Measurements from ENCODE around the gene KIRREL3.

The KIRREL3 gene

DNA sequence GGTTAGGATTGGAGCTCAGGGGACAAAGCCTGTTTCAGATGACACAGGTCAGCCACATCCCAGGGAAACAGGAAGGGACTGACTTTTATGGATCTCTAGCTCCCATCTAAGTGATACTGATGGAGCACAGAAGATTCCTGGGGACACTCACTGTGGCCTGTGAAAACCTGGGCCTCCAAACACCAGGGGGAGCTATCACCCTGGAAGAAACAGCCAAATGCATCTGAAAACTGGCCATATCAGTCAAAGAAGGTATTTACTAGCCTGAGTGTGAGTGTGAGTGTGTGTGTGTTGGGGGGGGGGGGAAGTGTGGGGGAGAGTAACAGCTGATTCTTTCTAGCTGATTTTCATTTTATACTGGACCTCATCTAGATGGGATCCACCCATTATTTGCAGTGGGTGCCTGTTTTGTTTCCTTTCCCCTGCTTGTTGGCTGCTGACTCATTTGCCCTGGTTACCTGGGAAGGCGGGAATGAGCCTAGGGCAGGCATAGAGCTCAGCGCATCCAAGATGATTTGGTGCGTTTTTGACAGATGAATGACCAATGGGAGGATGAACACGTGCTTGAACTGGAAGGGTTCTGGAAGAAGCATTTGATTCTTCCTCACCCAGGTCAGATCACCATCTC is 284.0 kb downstream of the KIRREL3 start:
- peak in 1 of 2 donors; percentile 7 for DNase-seq (ENCODE audit: low read depth in 1 of 2, low spot score in 1 of 2)

DNA sequence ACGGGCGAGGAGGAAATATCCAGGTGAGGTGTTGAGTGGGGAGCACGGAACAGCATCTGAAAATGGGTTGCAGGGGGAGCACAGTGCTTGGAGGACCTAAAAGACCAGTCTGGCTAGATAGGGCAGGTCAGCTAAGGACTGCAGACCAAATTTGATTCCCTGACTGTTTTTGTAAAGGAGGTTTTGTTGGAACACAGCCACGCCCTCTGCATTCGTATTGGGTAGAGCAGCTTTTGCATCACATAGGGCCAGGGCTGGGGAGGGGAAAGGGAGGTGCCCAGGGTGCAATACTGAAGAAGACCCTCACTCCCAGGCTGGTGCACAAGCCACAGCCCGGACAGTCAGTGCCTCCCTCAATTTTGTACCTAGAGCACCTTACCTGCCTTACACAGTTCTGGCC is 286.8 kb downstream of the KIRREL3 start:
- no peak for DNase-seq (ENCODE audit: low read depth in 1 of 2, low spot score in 1 of 2)

DNA sequence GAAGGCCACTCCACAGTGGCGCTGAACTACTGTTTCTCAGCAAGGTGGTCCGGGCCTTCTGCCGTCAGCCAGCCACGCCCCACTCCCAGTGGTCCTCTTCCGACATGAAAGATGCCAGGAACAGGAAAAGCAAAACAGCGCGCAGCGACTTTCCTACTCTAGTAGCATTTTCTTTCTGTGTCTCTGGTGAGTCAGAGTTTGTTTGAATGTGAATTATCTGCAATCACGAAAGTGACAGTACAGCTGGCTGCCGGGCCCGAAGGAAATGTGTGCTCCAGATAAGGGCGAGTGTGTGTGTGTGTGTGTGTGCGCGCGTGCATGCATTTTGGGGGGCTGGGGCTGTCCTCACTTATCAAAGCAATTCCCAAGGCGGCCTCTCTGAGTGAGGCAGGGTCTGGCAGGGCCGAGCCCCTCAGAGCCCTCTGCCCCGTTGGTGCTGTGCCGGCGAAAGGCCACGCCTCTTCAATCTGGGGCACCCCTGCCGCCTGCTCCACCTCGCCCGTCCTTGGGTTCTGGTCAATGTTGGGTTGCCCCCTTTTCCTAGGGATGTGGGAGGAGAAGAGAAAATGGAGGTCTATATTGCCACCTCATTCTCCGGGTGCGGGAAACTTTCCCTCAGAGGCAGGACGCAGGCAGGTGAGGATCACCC is 288.5 kb downstream of the KIRREL3 start:
- DNase-seq (ENCODE audit: low read depth in 1 of 2, low spot score in 1 of 2), result no peak

DNA sequence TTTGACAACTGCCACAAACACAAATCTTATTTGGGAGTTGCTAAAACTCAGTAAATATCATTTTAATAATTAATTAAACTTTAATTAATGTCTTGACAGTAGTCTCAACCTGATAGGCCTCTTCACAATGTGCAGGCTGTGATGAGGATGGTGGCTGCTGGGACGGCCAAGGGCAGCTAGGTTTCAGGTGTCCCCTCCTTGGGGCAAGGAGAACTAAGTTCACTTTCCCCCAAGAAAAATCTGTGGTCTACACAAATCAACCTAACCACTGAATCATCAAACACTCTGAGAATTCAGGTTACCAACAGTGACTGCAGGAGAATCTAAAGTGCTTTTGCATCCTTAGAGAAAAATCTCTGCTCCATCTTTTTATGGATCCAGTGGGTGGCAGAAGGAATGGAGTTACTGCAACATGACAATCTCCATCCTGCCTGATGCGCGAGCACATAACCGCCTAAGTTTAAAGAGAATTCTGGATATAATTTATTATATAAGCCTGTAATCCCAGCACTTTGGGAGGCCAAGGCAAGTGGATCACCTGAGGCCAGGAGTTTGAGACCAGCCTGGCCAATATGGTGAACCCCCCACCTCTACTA is 289.7 kb downstream of the KIRREL3 start:
- no peak for DNase-seq (ENCODE audit: low read depth in 1 of 2, low spot score in 1 of 2)

DNA sequence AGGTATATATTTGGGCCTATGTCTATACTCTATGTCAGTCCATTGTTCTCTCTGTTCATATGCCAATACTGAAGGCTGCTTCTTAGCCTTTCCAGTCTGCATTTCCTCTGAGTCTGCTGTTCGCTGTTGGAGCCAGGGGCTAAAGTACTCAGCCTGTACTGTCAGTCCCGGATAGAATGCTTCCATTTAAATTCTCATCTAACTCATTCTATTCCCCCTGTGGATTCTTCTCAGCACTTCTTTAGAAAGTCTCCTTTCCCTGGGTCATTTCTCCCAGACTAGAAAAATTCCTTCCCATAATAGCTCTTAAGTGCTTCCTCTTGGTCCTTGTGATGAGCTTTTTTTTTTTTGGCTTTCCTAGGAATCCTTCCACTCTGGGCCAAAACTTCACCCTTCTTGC is 293.1 kb downstream of the KIRREL3 start:
- no peak for DNase-seq (ENCODE audit: low read depth in 1 of 2, low spot score in 1 of 2)

DNA sequence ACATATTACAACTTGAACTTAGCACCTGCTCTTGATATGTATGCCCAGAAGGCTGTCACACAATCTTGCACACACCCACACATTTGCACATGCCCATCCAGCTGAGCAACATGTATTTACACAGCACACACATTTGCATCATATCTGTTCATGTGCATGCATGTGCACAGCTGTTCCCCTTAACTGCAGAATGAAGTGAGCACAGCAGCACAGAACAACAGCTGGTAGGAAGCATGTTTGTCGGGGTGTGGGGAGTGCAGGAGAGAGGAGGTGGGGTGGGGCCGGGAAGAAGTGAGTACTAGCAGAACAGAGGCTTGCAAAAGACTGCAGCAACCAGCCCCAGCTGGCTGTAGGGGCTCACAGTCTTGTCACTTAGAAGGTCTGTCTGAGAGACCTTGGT is 296.5 kb downstream of the KIRREL3 start:
- DNase-seq (ENCODE audit: low read depth in 1 of 2, low spot score in 1 of 2), result no peak

DNA sequence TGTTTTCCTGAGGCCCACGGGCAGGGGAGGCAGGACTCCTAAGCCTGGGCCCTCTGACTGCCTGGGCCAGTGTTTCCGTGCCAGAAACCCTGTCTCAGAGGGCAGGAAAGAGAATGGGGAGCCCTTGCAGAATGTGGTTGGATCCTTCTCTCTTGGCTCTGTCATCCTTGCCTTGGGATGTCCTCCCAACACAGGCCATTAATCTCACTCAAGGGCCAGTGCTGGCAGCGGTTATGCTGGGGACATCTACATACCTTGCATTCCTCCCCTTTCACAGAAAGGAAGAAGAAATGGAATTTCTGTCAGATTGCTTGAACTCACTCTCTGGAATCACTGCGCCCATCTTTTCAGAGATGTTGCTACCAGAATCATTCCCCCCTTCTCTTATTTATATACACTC is 296.9 kb downstream of the KIRREL3 start:
- no peak for DNase-seq (ENCODE audit: low read depth in 1 of 2, low spot score in 1 of 2)

DNA sequence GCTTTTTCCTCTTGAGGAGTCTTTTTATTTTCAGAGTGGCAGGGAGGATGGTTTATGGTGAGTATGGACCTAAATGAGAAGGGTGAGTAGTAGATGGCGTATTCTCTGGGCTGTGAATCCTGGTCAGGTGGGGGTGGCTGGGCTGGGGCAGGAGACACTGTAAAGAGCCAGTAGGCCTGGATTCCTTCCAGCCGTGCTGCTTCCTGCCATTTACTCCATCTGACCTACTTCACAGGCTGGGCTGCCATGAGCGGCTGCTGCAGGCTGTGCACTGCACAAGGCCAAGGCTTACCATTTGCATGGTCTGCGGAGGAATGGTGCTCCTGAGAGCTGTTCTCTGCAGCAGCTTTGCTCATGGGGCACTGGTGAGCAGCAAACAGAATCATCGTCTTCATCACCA is 297.6 kb downstream of the KIRREL3 start:
- no peak for DNase-seq (ENCODE audit: low read depth in 1 of 2, low spot score in 1 of 2)

DNA sequence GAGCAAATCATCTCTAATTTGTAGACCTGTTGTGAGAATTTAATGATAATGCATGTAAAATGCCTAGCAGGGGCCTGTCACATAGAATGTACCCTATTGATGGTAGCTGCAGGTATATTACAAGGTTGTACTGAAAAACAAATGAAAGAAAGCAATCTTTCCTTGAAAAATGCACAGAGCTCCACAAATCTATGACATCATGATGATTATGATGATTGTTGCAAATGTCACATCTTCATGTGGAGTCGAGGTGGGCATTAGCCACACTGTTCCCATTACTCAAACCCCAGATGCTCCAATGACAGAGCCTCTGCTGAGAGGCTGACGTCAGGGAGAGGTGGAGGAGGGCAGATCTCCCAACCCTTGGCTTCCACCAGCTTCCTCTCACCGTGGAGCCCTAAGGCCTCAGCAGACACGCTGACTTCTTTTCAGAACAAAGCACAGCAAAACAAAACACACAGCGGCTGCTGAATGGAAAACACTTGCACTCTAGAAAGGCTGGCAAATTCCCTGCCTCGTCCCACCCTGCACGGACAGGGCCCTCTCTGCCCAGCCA is 298.3 kb downstream of the KIRREL3 start:
- DNase-seq (ENCODE audit: low read depth in 1 of 2, low spot score in 1 of 2), result no peak

DNA sequence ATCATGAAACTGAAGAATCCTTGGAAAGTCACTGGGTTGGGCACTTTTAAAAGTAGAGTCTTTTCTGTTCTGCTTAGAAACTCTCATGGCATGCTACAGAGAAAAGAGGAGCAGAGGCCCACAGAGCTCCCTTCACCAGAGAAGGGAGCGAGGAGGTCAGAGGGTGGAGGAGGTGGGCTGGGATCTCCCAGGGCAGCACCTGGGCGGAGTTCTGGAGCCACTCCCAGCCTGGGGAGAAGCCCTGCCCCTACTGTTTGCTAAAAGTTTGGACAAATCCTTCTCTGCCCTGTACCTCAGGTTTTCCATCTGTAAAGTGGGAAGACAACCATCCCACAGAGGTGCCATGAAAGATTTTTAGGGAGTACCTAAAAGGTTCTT is 299.1 kb downstream of the KIRREL3 start:
- no peak for DNase-seq (ENCODE audit: low read depth in 1 of 2, low spot score in 1 of 2)

DNA sequence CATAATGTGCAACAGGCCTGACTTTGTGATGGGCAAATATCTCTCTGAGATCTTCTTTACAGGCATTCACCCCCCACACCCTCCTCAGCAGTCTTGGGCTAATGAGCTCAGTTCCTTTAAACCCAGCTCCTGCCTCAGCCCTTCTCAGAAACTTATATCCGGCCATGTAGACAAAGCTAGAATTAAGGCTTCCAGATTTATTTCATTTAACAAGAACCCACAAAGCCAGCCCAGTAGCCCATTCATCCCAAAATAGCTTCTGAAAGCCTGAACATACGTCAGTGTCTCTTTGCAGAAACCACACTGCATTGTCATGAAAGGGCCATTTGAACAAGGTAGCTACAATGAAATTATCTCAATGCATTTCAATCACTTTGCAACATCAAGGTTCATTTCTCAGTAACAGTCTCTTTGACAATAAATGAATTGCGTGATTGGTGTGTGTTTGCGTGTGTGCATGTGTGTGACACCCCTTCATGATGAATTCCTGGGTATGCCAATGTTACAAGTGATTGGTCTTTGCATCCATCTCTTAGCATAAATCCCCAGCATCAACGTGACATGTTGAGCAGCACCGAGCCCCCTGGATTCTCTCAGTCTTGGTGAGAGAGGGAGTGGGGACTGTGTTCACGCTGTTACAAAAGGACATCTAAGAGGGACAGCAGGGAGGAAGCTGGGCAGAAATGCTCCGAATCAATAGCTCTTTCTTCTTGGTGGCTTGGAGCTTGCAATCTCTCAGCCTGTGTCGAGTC is 299.6 kb downstream of the KIRREL3 start:
- DNase-seq (ENCODE audit: low read depth in 1 of 2, low spot score in 1 of 2), result no peak

DNA sequence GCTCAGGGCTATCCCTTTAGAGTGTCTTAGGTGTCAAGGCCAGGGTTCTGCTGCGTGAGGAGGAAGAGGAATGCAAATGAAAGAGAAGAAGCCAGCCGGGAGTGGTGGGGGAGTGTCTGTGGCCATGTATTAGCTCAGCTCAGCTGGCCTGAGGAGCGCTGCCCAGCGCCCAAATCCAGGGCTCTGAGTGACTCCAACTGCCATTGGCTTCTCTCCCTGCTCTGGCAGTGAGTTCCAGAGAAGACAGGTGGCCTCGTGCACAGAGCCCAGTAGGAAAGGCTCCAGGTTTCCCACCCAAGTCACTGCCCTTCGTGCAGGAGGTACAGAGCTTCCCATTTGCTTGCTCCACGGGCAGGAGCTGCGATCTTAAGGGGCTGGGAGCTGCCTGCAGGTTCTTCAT is 302.0 kb downstream of the KIRREL3 start:
- no peak for DNase-seq (ENCODE audit: low read depth in 1 of 2, low spot score in 1 of 2)

DNA sequence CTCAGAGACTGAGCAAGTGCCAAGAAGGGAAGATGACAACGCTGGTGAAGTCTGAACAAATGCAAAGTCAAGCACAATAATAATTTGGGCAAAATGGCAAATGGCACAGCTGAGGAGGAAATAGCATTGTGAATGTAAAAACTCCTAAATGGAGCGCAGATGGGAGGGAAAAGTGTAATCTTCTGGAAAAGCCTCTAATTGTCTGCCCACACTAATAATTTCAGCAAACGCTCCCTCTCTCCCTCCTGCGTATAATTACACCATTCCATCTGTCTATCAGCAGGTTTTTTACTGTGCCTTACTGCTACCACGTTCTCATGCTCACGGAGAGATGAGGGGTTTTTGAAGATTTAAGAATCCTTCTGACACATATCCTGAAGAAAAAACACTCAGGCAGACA is 302.6 kb downstream of the KIRREL3 start:
- no peak for DNase-seq (ENCODE audit: low read depth in 1 of 2, low spot score in 1 of 2)

DNA sequence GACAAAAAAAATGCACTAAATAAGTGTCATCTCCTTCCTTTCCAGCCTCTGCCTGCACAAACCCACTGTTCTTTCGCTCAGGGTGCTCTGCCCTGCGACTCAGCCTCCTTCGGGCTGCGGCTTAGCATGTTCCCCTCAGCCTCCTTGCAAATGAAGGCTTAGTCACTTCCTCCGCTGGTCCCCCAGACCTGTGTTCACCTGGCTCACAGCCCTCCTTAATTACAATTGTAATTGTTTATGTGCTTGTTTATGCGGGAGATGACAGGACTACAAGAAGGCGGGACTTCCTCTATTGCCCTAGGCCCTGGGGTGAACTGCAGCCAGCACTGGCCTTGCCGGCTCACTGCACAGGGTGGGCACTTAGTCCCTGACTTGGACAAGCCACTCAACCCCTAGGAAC is 303.6 kb downstream of the KIRREL3 start:
- no peak for DNase-seq (ENCODE audit: low read depth in 1 of 2, low spot score in 1 of 2)

DNA sequence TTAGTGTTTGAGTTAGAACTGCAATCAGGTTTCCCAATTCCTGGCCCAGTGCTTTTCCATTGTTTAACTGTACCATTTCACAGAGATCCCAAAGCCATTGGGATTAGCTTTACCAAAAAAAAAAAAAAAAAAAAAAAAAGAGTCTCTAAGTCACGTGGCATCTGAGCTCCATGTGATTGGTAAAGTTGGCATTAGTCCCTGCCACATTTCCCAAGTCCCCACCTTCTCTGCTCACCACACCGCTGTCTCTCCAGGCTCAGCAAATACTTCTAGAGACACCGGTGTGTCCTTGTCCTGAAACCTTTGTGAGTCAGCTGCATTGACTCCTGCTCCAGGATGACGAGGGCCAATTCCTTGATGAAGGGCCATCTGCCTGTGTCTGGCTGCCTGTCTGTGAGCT is 305.3 kb downstream of the KIRREL3 start:
- DNase-seq (ENCODE audit: low read depth in 1 of 2, low spot score in 1 of 2), result no peak

DNA sequence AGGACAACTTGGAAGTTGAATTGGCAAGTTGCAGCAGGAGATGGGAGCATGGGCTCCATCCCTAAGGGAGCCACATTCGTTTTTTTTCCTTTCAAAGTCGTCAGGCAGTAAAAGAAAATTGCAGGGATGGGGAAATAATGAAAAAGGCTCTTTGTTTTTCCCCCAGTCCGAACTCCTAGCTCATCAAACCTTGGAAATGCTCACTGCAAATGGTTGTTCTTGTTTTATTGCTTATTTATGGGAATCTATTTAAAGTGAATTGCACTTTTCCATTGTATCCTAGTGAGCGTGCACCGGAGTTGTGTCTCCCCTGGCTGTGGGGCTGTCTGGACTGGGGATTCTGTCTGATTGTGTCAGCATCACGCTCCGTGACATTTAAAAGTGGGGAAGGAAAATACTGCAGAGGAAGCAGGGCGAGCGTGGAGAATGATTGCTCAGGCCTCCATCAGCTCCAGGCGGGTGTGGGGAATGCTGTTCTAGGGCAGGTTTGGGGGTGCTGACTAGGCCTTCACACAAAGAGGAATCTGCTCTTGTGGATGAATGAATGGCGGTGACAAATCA is 306.4 kb downstream of the KIRREL3 start:
- DNase-seq (ENCODE audit: low read depth in 1 of 2, low spot score in 1 of 2), result no peak

DNA sequence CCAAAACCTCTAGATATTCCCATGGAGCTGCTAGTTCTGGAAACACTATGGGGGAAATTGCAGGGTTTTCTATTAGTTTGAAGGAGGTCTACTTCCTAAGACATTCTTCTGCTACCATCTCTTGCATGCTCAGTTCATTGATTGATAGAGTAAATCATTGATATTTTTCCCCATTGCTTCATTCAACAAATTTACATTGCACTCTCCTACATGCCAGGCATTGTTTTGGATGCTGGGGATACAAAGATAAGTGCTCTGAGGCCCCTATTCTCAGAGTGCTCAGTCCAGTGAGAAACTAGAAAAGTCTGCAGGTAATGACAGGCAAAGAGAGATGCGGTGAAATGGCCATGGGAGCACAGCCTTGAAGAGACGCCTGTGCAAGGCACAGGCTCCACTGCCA is 313.1 kb downstream of the KIRREL3 start:
- DNase-seq (ENCODE audit: low read depth in 1 of 2, low spot score in 1 of 2), result no peak

DNA sequence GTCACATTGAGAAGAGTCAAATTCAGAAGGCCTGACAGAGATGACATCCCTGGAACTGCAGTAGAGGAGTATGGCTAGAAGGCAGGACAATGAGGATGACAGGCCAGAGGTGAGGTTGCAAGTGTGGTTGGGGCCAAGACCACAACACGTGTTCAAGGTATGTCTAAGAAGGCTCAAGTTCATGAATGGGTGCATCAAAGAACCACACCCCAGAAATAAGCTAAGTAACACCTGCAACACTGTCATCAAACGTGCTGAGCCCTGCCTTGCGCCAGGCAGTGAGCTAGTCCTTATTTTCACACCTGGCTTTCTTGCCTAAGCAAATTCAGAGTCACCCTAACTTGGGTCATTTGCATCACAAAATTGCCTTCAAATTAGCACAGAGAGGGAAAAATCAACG is 313.6 kb downstream of the KIRREL3 start:
- DNase-seq (ENCODE audit: low read depth in 1 of 2, low spot score in 1 of 2), result no peak

DNA sequence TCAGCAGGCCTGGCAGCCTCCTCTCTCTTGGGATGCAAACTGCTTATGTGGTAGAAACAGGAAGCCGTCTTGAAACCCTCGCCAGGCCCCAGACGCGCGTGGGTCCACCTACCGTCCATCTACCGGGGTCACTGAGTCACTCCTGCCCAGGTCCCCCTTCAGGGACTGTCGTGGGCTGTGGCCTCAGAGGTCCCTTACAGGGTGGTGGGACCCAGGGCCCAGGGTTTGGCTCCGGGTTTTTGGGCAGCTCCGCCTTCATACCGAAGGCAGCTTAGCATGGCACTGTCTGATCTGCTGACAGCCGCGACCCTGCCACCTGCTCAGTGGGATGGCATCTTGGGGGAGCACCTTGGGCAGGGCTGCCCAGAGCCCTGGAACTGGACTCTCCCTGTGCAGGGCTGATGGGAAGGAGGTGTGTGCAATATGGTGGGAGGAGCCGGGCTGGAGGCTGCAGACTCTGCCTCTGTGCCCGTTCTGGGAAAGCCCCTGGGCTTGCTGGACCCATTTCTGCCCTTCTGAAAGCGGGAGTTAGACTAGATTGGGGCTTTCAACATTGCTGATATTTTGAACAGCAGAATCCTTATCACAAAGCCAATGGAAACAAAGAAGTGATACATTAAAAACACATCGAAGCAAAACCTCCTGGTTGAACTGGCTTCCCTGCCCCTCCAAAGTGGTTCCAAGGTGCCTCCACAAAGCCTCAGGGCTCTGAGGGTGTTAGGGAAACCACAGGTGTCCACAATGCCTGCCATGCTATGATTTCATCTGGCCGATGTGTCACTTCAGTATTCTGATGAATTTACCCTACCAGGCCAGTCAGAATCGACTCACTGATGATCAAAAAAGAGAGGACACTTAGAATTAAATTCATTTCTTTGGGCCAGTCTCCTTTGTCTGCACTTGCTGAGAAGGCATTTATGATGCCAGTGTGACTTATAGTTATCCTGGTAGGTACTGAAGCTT is 316.5 kb downstream of the KIRREL3 start:
- DNase-seq (ENCODE audit: low read depth in 1 of 2, low spot score in 1 of 2), result no peak

DNA sequence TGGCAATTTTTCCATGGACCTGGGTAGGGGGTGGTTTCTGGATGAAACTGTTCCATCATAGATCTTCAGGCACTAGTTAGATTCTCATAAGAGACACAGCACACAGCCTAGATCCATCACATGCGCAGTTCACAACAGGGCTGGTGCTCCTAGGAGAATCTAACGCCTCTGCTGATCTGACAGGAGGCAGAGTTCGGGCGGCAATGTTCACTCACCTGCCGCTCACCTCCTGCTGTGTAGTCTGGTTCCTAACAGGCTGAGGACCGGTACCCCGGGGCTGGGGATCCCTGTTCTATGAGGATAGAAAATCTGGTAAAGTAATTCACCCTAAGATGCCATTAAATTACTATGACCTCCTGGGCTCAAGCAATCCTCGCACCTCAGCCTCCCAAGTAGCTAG is 318.0 kb downstream of the KIRREL3 start:
- no peak for DNase-seq (ENCODE audit: low read depth in 1 of 2, low spot score in 1 of 2)
